Measurements from ENCODE around the gene TGFBRAP1. TPM values are rescaled to one million over a fixed set of nuclear protein-coding genes. Genes with fewer than 3 reads are reported as not detected.

TGFBRAP1 gene
- total and polyA plus RNA-seq, 2 experiments from 2014 or later: 8.5 to 11.3 TPM

- no peak overlapping the region for H3K4me3 ChIP-seq
- H3K36me3 ChIP-seq (ENCODE audit: low read depth): peaks cover 9% of the 10 kb centered on the region; the same call in 1 of the 2 replicates
- in situ Hi-C loops (cut with MboI): loop anchor here (10.0 kb wide), 1 partner anchor 176 kb away; no protein-coding TSS in a partner anchor
- H3K9ac ChIP-seq: no peak overlapping the region
- H3K9me2 ChIP-seq (ENCODE audit: insufficient read depth): no peaks in the 10 kb centered on the region
- no peak overlapping the region for H3K4me2 ChIP-seq (ENCODE audit: unreplicated experiment)
- no peaks in the 10 kb centered on the region for H3K4me1 ChIP-seq (ENCODE audit: insufficient read depth)
- no peak for DNase-seq
- H3K79me2 ChIP-seq (ENCODE audit: insufficient read depth): no peaks in the 10 kb centered on the region
- no peaks in the 10 kb centered on the region for H3K27me3 ChIP-seq (replicated peaks; ENCODE audit: insufficient read depth)
- H4K20me1 ChIP-seq (ENCODE audit: insufficient read depth): no peaks in the 10 kb centered on the region
- H3K27ac ChIP-seq: no peak overlapping the region
- no peak overlapping the region for H2AFZ ChIP-seq
- WGBS, 2 experiments (ENCODE audit: low coverage in 1 of 2, low lambda C conversion rate in 2 of 2, missing lambda C conversion rate in 2 of 2): 89 to 92% methylated on average over 6 of the region's 6 CpGs
- TF ChIP-seq EZH2 (IDR thresholded peaks at IDR 0.05; ENCODE audit: insufficient read depth, poor library complexity, severe bottlenecking): no peak
- TF ChIP-seq EZH2phosphoT487 (IDR thresholded peaks at IDR 0.05; ENCODE audit: insufficient read depth, low read depth): no peak
- H3F3A ChIP-seq (ENCODE audit: insufficient read depth): no peaks in the 10 kb centered on the region
- no peaks in the 10 kb centered on the region for H3K9me3 ChIP-seq (ENCODE audit: low read depth)
Observed at GRCh38 chr2:105290981-105291660, 38.4 kb downstream of the TGFBRAP1 start.

GRCh38 chr2:105288133-105288532, 41.4 kb downstream of the TGFBRAP1 start:
- Histone ChIP-seq H3K27me3 (replicated peaks; ENCODE audit: insufficient read depth) (no peaks in the 10 kb centered on the region), H3K36me3 (ENCODE audit: low read depth) (peaks cover 9% of the 10 kb centered on the region; the same call in 1 of the 2 replicates), H2AFZ (no peak overlapping the region), H3F3A (ENCODE audit: insufficient read depth) (no peaks in the 10 kb centered on the region), H4K20me1 (ENCODE audit: insufficient read depth) (no peaks in the 10 kb centered on the region), H3K9me3 (ENCODE audit: low read depth) (no peaks in the 10 kb centered on the region), H3K27ac (no peak overlapping the region), H3K4me1 (ENCODE audit: insufficient read depth) (no peaks in the 10 kb centered on the region), H3K4me2 (ENCODE audit: unreplicated experiment) (no peak overlapping the region), H3K79me2 (ENCODE audit: insufficient read depth) (no peaks in the 10 kb centered on the region), H3K4me3 (no peak overlapping the region), H3K9ac (no peak overlapping the region), H3K9me2 (ENCODE audit: insufficient read depth) (no peaks in the 10 kb centered on the region)
- TF ChIP-seq EZH2 (IDR thresholded peaks at IDR 0.05; ENCODE audit: insufficient read depth, poor library complexity, severe bottlenecking) (no peak), EZH2phosphoT487 (IDR thresholded peaks at IDR 0.05; ENCODE audit: insufficient read depth, low read depth) (no peak)
- no peak for DNase-seq
- WGBS, 2 experiments (ENCODE audit: low coverage in 1 of 2, low lambda C conversion rate in 2 of 2, missing lambda C conversion rate in 2 of 2): 74 to 75% methylated on average over 7 of the region's 7 CpGs
- in situ Hi-C loops (cut with MboI): no loop called here

GRCh38 chr2:105287692-105288091, 41.8 kb downstream of the TGFBRAP1 start:
- 80 to 81% methylated on average over 5 of the region's 5 CpGs for WGBS, 2 experiments (ENCODE audit: low coverage in 1 of 2, low lambda C conversion rate in 2 of 2, missing lambda C conversion rate in 2 of 2)
- no peak for TF ChIP-seq EZH2phosphoT487 (IDR thresholded peaks at IDR 0.05; ENCODE audit: insufficient read depth, low read depth)
- TF ChIP-seq EZH2 (IDR thresholded peaks at IDR 0.05; ENCODE audit: insufficient read depth, poor library complexity, severe bottlenecking): no peak
- H3F3A ChIP-seq (ENCODE audit: insufficient read depth): no peaks in the 10 kb centered on the region
- H3K27ac ChIP-seq: no peak overlapping the region
- H3K27me3 ChIP-seq (replicated peaks; ENCODE audit: insufficient read depth): no peaks in the 10 kb centered on the region
- H3K36me3 ChIP-seq (ENCODE audit: low read depth): peaks cover 9% of the 10 kb centered on the region; the same call in 1 of the 2 replicates
- H3K4me1 ChIP-seq (ENCODE audit: insufficient read depth): no peaks in the 10 kb centered on the region
- H2AFZ ChIP-seq: no peak overlapping the region
- H4K20me1 ChIP-seq (ENCODE audit: insufficient read depth): no peaks in the 10 kb centered on the region
- no peaks in the 10 kb centered on the region for H3K9me3 ChIP-seq (ENCODE audit: low read depth)
- no peak overlapping the region for H3K9ac ChIP-seq
- peak; percentile 42 for DNase-seq
- in situ Hi-C loops (cut with MboI): no loop called here
- no peak overlapping the region for H3K4me3 ChIP-seq
- H3K79me2 ChIP-seq (ENCODE audit: insufficient read depth): no peaks in the 10 kb centered on the region
- H3K4me2 ChIP-seq (ENCODE audit: unreplicated experiment): no peak overlapping the region
- no peaks in the 10 kb centered on the region for H3K9me2 ChIP-seq (ENCODE audit: insufficient read depth)

- H3K27ac ChIP-seq: no peak overlapping the region
- in situ Hi-C loops (cut with MboI): no loop called here
- no peak overlapping the region for H2AFZ ChIP-seq
- no peak overlapping the region for H3K4me2 ChIP-seq (ENCODE audit: unreplicated experiment)
- no peak for DNase-seq
- H3K36me3 ChIP-seq (ENCODE audit: low read depth): no peaks in the 10 kb centered on the region; the same call in 1 of the 2 replicates
- no peaks in the 10 kb centered on the region for H3K27me3 ChIP-seq (replicated peaks; ENCODE audit: insufficient read depth)
- TF ChIP-seq EZH2phosphoT487 (IDR thresholded peaks at IDR 0.05; ENCODE audit: insufficient read depth, low read depth) (no peak), EZH2 (IDR thresholded peaks at IDR 0.05; ENCODE audit: insufficient read depth, poor library complexity, severe bottlenecking) (no peak)
- H4K20me1 ChIP-seq (ENCODE audit: insufficient read depth): no peaks in the 10 kb centered on the region
- no peaks in the 10 kb centered on the region for H3K9me2 ChIP-seq (ENCODE audit: insufficient read depth)
- 96 to 97% methylated on average over 4 of the region's 4 CpGs for WGBS, 2 experiments (ENCODE audit: low coverage in 1 of 2, low lambda C conversion rate in 2 of 2, missing lambda C conversion rate in 2 of 2)
- no peak overlapping the region for H3K9ac ChIP-seq
- no peak overlapping the region for H3K4me3 ChIP-seq
- no peaks in the 10 kb centered on the region for H3K79me2 ChIP-seq (ENCODE audit: insufficient read depth)
- no peaks in the 10 kb centered on the region for H3F3A ChIP-seq (ENCODE audit: insufficient read depth)
- H3K9me3 ChIP-seq (ENCODE audit: low read depth): no peaks in the 10 kb centered on the region
- no peaks in the 10 kb centered on the region for H3K4me1 ChIP-seq (ENCODE audit: insufficient read depth)
Observed at GRCh38 chr2:105283532-105283931, 46.0 kb downstream of the TGFBRAP1 start.
